Ishikawa (cell line): ENCODE results near the gene INSIG1.

Experiments
- CEBPB ChIP-seq: IDR thresholded peaks from 2 replicates; pipeline ENCODE4 v1.6.1; 2012
- CREB1 ChIP-seq: IDR thresholded peaks from 2 replicates; pipeline ENCODE4 v1.6.1; 2012; ENCODE audit warnings: low read depth
- EP300 ChIP-seq: IDR thresholded peaks from 2 replicates; pipeline ENCODE4 v1.6.1; 2012; ENCODE audit warnings: borderline replicate concordance
- NFIC ChIP-seq: IDR thresholded peaks from 2 replicates; pipeline ENCODE4 v1.6.1; 2012
- RAD21 ChIP-seq: IDR thresholded peaks from 2 replicates; pipeline ENCODE4 v1.6.1; 2012; ENCODE audit warnings: low read depth
- REST ChIP-seq: IDR thresholded peaks from 2 replicates; pipeline ENCODE4 v1.6.1; 2012; ENCODE audit warnings: low read depth, mild to moderate bottlenecking
- TAF1 ChIP-seq: IDR thresholded peaks from 2 replicates; pipeline ENCODE4 v1.6.1; 2012; ENCODE audit warnings: low read depth, mild to moderate bottlenecking
- TEAD4 ChIP-seq: IDR thresholded peaks from 2 replicates; pipeline ENCODE4 v1.6.1; 2012
- ZBTB7A ChIP-seq: IDR thresholded peaks from 2 replicates; pipeline ENCODE4 v1.6.1; 2012; ENCODE audit warnings: low read depth
- TF ChIP-seq, protein P1 (sequence below): IDR thresholded peaks from 2 replicates; pipeline ENCODE4 v1.6.1; 2012

GRCh38 chr7:155298288-155298833, 683 bp downstream of the INSIG1 start:
- no peak for TF ChIP-seq NFIC
- TF ChIP-seq, protein P1, sequence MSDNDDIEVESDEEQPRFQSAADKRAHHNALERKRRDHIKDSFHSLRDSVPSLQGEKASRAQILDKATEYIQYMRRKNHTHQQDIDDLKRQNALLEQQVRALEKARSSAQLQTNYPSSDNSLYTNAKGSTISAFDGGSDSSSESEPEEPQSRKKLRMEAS, result peak; percentile 20; the same call in 1 of the 2 replicates
- TF ChIP-seq RAD21, result no peak
- no peak for TF ChIP-seq TAF1
- no peak for TF ChIP-seq EP300
- TF ChIP-seq REST, result no peak
- no peak for TF ChIP-seq CREB1
- no peak for TF ChIP-seq CEBPB
- peak; percentile 65 for TF ChIP-seq ZBTB7A
- TF ChIP-seq TEAD4, result no peak
